GM18909 (cell line): ENCODE measurements around the gene UBE4A.
"Not testable (repeated sequence)": the region's sequence is repeated elsewhere in the genome, so short reads cannot be mapped to it uniquely, and the experiment has no call there.

Experiments used
- ATAC-seq: cut with Tn5 transposase; IDR thresholded peaks from one replicate; pipeline ENCODE4 v1.9.1; 2021; ENCODE audit warnings: mild to moderate bottlenecking; ENCODE audit not compliant: unreplicated experiment, poor library complexity

Gene UBE4A

DNA sequence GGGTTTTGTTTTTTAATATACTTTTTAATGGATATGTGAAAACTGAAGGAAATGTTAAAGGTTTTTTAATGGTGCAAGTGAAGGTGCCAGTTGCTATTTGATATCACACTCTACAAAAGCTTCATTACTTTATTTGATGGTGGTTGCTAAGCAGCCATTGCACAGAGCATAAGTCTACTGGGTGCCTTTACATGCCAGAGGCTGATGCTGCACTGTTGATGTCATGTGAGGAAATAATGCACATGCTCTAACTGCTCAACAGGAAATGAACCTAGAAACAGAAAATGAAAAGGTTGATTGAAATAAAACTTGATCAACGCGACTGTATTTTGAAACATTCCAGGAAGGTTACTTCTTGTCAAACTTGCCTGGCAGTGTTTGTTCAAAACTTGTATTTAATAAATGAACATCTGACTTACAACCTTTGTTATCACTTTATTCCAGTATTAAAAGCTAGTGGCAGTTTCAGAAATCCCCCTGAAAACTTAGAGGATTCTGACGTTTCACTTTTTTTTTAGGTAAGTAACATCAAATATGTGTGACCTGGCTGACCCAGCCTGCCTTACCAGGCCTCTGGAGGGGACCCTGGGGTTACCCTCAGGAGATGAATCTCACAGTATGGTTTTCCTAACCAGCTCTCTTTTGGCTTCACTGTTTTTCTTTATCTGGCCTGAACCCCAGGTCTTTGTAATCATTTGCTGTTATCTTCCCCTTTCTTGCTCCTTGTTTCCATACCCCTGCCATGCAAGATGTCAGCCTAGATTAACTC, 39.6 kb downstream of the UBE4A start:
- peak; percentile 49 for ATAC-seq

DNA sequence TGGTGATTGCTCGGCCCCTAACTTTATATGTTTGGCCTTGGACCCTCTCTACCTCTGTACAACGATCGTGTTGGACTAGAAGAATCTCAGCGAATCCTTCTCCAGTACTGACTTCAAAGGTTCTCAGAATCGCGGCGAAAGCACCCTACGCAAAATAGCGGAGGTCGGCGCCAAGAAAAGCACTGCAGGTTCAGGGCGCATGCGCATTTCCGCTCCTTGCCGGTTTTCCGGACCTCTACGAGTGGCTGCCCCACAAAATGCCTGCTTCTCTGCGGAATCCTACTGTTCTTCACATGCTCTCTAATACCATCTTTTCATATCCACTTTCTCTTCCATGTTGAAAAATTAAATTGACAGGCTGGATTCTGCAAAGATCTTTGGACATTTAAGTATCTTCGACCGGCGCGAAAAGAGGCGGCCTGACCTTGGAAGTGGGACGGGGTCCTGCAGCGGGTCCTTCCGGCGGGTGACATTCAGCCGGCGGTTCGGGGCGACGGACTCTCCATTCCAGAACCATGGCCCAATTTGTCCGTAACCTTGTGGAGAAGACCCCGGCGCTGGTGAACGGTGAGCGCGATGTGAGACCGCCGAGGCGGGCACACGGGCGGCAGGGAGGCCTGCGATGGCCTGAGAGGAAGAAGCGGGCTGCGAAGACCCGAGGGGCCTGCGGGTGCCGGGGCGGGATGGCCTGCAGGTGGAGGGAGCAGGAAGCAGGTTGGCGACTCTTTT, 41.9 kb downstream of the UBE4A start, which contains the start of gene ATP5MG:
Gene ATP5MG (plus strand): TSS at position 456 of the 729 bp plus-strand sequence. CDS start 60 bp downstream, at position 516.
- ATAC-seq, result peak; percentile 67

DNA sequence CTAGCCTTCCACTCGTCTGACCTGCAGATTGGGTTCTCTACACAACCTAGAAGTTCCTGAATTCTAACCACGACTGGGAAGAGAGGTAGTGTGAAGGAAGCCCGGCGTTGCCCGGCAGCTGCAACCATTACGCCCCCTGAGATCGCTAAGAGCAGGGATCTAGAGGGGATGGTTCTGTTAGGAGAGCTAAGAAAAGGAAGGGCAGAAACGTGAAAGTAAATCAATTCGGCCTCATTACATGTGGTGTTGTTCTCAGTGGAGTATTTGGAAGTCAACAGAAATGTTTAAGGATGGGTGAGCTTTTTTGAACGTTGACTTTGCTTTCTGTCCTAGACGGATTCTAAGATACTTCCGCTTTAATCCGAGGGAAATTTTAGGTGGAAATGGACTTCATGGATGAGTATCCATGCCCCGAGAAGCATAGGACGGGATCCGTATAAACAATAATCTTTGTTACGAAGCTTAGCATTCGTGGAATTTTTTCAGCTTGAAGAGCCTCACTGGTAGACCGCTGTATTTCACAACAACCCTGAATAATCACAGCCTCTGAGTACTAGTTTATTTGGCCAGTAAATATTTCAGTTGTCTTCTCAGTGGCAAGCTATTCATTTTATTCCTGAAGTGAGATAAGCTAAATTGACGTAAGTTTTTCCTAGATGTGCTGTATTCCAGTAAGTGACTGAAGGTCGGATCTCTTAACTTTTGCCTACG, 42.6 kb downstream of the UBE4A start:
- ATAC-seq, result no peak

DNA sequence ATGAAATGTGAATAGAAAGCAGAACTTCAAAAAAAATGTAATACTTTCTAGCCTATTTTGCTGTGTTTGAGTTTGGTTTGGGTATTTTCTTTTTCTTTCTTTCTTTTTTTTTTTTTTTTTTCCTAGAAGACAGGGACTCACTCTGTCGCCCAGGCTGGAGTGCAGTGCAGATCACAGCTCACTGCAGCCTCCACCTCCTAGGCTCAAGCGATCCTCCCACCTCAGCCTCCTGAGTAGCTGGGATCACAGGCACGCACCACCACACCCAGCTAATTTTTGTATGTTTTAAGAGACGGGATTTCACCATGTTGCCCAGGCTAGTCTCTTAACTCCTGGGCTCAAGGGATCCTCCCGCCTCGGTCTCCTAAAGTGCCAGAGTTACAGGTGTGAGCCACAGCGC, 43.2 kb downstream of the UBE4A start:
- not testable (repeated sequence) for ATAC-seq

DNA sequence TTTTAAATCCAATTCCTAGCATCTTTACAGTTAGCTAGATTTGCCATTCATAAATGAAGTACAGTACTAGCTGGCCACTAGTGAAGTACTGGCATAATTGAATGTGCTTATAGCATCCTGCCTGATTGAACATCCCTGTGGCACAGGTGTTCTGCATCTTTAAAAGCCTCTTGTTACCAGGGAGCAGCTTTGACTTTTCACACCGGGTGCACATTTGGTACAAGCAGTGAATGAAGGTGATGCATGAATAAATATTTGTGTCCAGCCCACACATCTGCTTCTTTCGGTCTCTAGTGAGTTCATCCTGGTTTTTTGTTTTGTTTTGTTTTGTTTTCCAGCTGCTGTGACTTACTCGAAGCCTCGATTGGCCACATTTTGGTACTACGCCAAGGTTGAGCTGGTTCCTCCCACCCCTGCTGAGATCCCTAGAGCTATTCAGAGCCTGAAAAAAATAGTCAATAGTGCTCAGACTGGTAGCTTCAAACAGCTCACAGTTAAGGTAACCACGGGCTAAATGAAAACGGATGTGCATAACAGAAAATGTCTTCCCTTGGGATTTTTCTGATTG, 47.3 kb downstream of the UBE4A start:
- ATAC-seq, result no peak

DNA sequence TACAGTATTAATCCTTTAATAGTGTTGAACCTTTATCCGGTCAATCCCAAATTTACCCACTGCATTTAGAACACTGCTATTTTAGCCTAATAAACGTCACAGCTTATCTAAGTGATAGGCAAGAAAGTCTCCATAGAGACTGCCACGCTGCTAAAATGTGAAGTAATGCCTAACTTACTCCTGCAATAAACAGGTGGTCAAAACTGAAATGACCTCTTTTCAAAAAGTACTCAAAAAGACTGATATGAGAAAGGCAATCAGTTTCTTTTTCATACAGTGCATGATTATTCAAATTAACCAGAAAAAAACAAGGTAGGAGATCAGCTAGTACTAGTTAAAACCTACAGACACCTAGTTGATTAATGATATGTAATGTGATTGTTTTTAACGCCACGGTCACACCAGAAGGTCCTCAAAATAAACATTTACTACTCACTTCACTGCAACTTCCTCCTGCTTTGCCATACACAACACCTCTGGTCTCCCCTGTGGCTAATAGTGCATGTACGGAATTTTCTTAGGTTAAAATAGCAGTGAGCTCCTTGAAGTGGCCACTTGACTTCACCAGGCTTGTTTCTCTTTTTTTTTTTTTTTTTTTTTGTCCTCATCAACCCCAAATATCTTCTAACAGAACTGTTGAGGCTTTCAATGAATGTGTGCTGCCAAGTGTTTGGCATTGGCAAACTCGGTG, 50.8 kb downstream of the UBE4A start:
- peak; percentile 67 for ATAC-seq

DNA sequence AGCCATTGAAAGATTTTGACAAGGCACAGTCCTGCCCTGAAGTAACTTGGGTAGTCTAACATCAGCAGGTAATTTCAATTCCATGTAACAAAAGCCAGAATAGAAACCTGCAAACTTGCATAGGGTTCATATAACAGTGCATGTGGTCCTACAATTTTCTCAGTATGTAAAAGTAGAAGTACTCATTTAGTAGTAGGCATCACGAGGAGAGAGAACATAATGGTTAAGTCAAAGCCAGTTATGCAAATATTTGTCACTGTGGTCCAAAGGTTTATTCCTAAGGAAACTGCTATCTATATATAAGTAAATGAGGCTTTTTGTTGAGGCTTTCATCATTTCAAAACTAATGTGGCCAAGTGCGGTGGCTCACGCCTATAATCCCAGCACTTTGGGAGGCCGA, 52.1 kb downstream of the UBE4A start:
- ATAC-seq, result no peak

DNA sequence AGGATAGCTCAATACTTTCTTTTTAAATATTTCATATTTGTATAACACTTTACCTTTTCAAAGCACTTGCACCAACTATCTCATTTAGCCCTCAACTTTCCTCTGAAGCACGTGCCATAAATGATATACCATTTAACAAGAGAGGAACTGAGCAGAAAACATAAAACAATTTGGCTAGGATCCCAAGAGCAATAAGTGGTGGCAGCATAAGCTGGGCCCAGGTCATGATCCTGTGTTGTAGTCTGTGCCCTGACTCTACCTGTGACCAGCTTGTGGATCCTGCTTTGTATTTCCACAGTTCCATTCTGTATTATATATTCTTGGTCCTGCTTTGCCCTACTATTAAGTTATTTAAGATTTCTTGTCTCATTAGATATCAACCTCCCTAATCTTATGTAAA, 53.5 kb downstream of the UBE4A start:
- no peak for ATAC-seq

DNA sequence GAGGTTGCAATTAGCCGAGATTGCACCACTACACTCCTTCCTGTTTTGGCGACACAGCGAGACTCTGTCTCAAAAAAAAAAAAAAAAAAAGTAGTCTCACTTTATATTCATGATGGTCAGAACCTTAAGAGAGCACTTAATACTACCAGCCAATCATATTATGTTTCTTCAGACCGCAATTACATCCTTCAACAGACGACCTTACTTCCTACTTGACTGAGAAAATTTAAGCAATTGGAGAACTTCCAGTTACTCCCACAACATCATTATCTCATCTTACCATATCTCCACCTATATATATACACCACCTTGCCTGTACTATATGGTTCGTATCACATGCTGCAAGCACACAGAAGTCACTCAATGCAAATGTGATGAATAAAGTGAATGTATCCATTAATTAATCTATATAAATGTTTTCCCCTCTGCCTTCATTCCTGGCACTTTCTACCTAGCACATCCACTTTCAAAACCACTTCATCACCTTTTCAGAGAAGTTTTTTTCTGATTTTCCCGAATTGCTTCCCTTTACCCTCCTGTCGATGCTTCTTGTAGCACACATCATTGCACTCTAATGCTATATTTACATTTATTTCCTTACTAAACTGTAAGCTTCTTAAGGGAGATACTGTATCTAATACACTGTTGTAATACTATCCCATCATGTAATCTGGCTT, 55.8 kb downstream of the UBE4A start:
- no peak for ATAC-seq

DNA sequence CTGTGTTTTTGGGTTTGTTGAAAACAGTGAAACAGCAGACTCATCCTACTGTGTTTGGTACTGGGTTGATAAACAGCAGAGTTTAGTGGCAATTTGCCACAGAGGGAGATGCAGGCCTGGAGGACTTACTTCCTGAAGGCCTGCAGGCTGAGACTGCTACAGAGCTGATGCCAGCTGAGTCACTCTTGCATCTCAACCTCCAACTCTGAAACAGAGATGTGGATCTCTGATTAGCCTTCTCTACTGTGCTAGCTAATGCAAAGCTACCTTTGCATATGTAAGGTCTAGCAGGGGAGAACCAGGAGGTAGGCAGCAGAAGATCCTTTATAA, 56.3 kb downstream of the UBE4A start:
- no peak for ATAC-seq

DNA sequence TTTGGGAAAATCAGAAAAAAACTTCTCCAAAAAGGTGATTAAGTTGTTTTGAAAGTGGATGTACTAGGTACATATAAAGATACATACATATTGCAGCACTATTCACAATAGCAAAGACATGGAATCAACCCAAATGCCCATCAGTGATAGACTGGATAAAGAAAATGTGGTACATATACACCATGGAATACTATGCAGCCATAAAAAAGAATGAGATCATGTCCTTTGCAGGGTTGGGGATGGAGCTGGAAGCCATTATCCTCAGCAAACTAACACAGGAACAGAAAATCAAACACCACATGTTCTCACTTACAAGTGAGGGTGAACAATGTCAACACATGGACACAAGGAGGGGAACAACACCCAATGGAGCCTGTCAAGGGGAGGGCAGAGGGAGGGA, 57.5 kb downstream of the UBE4A start:
- not testable (repeated sequence) for ATAC-seq

DNA sequence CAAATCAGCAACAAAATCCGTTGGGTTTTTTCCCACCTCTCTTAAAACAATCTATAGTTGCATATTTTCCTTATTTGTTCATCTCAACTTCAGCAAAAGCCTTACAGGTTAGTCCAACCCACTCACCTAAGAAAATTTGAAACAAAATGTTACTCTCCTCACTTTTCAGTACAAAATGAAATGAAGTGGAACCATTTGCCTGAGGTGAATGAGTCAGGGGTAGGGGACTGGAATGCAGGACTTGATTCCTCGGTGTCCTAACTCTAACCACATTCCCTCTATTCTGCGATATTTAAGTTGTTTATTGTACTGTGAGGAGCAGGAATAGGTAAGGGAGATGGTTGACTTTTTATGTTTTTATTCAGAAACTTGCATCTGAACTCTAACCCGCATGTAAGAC, 58.4 kb downstream of the UBE4A start:
- no peak for ATAC-seq

DNA sequence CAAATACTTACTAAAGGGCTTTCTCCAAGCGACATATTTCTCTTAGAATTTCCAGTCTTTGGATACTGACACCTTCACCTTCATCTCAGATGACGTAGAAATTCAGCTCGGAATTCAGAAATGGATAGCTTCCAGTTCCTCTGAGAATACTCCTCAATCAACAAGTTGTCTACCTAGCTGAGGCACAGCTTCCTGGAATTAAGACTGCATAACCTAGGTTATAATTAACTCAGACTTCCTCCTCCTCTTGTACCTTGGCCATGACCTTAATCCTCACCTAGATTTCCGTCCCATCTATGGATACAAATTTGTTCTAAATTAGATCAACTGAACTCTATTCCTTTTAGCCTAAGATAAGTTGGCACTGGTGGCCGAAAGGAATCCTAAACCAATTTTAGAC, 59.4 kb downstream of the UBE4A start:
- no peak for ATAC-seq

DNA sequence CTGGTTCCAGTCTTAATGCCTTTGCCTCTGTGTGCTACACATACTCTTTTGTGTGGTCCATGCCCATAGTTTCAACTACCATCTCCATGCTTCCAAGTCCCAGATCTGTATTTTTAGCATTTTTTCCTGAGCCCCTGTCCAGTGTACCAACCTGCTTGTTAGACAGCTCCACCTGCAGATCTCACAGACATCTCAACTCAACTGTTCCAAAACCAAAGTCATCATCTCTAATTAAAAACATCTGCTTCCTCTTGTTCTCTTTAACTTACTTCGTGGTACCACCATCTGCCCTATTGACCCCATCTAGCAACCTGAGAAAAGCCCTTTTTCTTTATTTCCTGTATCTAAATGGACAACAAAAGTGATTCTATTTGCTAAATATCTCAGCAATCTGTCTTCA, 68.3 kb downstream of the UBE4A start:
- ATAC-seq, result no peak

DNA sequence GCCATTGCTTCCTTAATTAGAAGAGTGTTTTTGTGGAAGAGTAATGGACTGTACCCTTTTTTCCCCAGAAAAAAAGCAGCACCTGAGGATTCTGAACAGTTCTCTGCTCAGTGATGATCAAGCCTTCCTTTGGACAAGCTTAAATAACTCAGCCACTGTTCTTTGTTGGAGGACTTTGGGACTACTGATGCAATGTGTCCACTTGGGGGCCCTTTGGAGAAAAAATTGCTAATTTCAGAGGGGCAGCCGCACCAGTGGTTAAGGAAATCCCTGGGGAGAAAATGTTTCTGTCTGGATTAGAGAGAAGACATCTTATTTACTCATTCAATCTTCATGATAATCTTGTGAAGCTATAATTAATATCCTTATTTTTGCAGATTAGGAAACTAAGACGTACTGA, 71.6 kb downstream of the UBE4A start:
- ATAC-seq, result no peak

DNA sequence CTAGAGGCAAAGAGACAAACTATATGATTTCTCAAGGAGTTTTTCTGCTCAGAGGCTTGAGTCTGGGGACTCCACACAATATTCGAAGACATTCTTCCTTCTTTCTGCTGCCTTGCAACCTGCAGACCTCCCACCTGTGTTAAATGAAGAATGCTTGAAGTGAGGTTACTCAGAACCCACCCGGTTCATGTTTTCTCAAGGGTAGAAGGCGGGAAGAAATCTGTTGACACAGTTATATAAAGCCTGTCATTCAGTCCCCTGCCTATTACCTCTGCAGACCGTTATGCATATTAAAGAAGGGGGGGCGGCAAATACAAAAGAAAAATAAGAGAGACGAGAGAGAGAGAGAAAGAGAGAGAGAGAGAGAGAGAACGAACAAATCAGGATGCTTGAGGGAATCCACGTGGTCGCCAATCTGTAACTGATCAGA, 74.7 kb downstream of the UBE4A start:
- no peak for ATAC-seq

DNA sequence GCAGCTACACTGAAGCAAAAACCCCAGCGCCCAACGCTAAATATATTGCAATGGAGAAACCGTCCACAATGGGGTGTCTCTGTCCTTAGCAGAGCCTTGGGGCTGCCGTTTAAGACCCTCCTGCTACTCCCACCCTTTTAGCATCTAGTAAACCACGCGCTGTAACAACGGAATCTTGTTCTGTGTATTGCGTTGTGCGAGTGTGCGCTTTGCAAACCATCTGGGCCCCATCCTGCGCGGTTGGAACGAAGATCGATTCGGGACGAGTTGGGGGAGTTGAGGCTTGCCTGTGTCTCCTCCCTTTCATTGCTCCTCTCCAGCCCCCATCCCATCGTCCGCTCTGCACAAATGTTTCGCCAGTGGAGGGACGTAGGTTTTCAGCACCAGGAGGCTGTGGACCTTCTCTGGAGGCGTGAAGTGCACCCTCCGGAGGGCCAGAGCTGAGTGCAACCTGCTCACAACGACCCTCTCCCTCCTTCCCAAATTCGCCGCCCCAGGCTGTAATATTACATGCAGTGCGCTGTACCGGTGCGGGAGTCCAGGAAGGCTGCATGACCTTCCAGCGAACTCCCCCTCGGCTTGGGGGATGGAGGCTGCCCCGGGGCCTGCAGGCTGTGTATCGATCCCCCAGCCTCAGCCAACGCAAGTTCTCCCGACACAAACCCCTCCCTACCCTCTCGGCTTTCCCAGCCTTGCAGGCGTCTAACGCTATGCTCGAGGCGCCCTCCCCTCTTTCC, 75.3 kb downstream of the UBE4A start:
- ATAC-seq, result no peak

DNA sequence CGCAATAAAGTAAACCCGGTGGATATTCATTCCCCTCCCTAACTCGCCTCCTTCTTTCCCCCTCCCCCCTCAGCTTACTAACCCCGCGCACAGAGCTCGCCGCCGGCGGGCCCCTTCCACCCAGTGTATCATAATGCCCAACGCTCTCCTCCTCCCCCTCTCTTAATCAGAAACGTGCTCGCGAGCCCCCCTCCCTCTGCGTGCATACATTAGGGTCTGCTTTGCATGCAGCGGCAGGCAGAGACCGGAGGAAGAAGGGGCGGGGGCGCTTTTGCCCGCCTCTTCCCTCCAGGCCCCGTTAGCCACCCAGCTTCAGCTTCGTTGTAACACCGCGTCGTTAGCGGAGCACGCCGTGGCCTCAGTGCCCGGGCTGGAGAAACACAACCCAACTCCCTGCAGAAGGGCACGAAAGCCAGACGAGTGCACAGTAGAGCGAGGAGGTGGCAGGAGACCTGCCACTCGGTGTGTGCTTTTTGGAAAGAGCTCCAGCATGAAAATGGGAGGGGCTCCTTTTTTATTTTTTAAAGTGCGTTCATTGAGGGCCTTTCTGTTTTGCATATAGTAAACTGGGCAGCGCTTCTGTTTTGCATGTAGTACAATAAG, 76.0 kb downstream of the UBE4A start:
- ATAC-seq, result peak; percentile 31
